Stimulated activated CD4-positive, alpha-beta T cell treated with anti-CD3 and anti-CD28 coated beads, Interleukin-15, amount 100 ng/mL, for 1 hour (primary cell): ENCODE data around the gene ENPP6.
"Not testable (repeated sequence)": the region's sequence is repeated elsewhere in the genome, so short reads cannot be mapped to it uniquely, and the experiment has no call there.

Experiments used
- DNase-seq, 2 donors: peaks; one replicate each; pipeline ENCODE4 v3.0.0-alpha.2; 2020; ENCODE audit warnings: low read depth in 1 of 2, low spot score in 1 of 2

The ENPP6 gene

GRCh38 chr4:184237612-184238011 is 19.9 kb upstream of the ENPP6 start:
- DNase-seq = no peak

GRCh38 chr4:184235526-184235925 is 17.9 kb upstream of the ENPP6 start:
- DNase-seq = no peak

- DNase-seq = no peak
Measured at GRCh38 chr4:184234155-184234554, 16.5 kb upstream of the ENPP6 start.

GRCh38 chr4:184232975-184233374 is 15.3 kb upstream of the ENPP6 start:
- no peak for DNase-seq

- DNase-seq = no peak
Measured at GRCh38 chr4:184232202-184232601, 14.5 kb upstream of the ENPP6 start.

- DNase-seq = no peak
Measured at GRCh38 chr4:184231573-184231972, 13.9 kb upstream of the ENPP6 start.

GRCh38 chr4:184228056-184228705 is 10.5 kb upstream of the ENPP6 start:
- no peak for DNase-seq

GRCh38 chr4:184216515-184216914 is 1.2 kb downstream of the ENPP6 start:
- no peak for DNase-seq

- no peak for DNase-seq
Measured at GRCh38 chr4:184215709-184216328, 1.9 kb downstream of the ENPP6 start.

- no peak for DNase-seq
Measured at GRCh38 chr4:184214931-184215330, 2.7 kb downstream of the ENPP6 start.

GRCh38 chr4:184207734-184208607 is 9.7 kb downstream of the ENPP6 start:
- DNase-seq = not testable (repeated sequence)

- DNase-seq = no peak
Measured at GRCh38 chr4:184205243-184205642, 12.4 kb downstream of the ENPP6 start.

GRCh38 chr4:184203300-184203699 is 14.4 kb downstream of the ENPP6 start:
- DNase-seq = no peak

- DNase-seq = no peak
Measured at GRCh38 chr4:184201179-184201578, 16.5 kb downstream of the ENPP6 start.

- DNase-seq = no peak
Measured at GRCh38 chr4:184200296-184200695, 17.4 kb downstream of the ENPP6 start.

- DNase-seq = no peak
Measured at GRCh38 chr4:184199780-184200179, 17.9 kb downstream of the ENPP6 start.

- DNase-seq = no peak
Measured at GRCh38 chr4:184198190-184198589, 19.5 kb downstream of the ENPP6 start.

GRCh38 chr4:184197536-184198082 is 20.1 kb downstream of the ENPP6 start:
- no peak for DNase-seq

- no peak for DNase-seq
Measured at GRCh38 chr4:184196730-184197385, 20.8 kb downstream of the ENPP6 start.

GRCh38 chr4:184193556-184194525 is 23.8 kb downstream of the ENPP6 start:
- DNase-seq = no peak
